HG03025 (cell line): ENCODE data around the gene C5orf63.
A peak's percentile ranks its signal among the peaks of the same experiment; 100 is the strongest.
"Not testable (repeated sequence)": the region's sequence is repeated elsewhere in the genome, so short reads cannot be mapped to it uniquely, and the experiment has no call there.

ENCODE experiments used
- ATAC-seq: cut with Tn5 transposase; IDR thresholded peaks from one replicate; pipeline ENCODE4 v1.9.1; 2021; ENCODE audit warnings: mild to moderate bottlenecking, moderate library complexity; ENCODE audit not compliant: unreplicated experiment, low FRiP score

The C5orf63 gene

GRCh38 chr5:127072861-127073846 lies at the start of gene C5orf63:
Gene C5orf63 (minus strand): TSS chr5:127073502. CDS start chr5:127058995, 14,507 bp downstream.
- ATAC-seq = peak; percentile 98

GRCh38 chr5:127112347-127112864 lies 39.1 kb upstream of the C5orf63 start:
- no peak for ATAC-seq

- ATAC-seq = peak; percentile 49
These were observed 37.8 kb upstream of the C5orf63 start for GRCh38 chr5:127111112-127111511.

- ATAC-seq = not testable (repeated sequence)
These were observed 35.4 kb upstream of the C5orf63 start for GRCh38 chr5:127108624-127109260.

GRCh38 chr5:127101935-127102334 lies 28.6 kb upstream of the C5orf63 start:
- ATAC-seq = no peak

- no peak for ATAC-seq
These were observed 28.2 kb upstream of the C5orf63 start for GRCh38 chr5:127101533-127101932.

GRCh38 chr5:127098241-127098640 lies 24.9 kb upstream of the C5orf63 start:
- ATAC-seq = no peak

GRCh38 chr5:127097278-127097677 lies 24.0 kb upstream of the C5orf63 start:
- ATAC-seq = no peak

GRCh38 chr5:127096328-127096993 lies 23.2 kb upstream of the C5orf63 start:
- ATAC-seq = no peak

GRCh38 chr5:127094161-127094814 lies 21.0 kb upstream of the C5orf63 start:
- ATAC-seq = no peak

- ATAC-seq = no peak
These were observed 19.4 kb upstream of the C5orf63 start for GRCh38 chr5:127092690-127093089.

- no peak for ATAC-seq
These were observed 15.9 kb upstream of the C5orf63 start for GRCh38 chr5:127089191-127089590.

GRCh38 chr5:127088251-127088650 lies 14.9 kb upstream of the C5orf63 start:
- no peak for ATAC-seq

GRCh38 chr5:127086589-127086988 lies 13.3 kb upstream of the C5orf63 start:
- ATAC-seq = no peak

GRCh38 chr5:127085796-127086195 lies 12.5 kb upstream of the C5orf63 start:
- no peak for ATAC-seq

- ATAC-seq = no peak
These were observed 12.1 kb upstream of the C5orf63 start for GRCh38 chr5:127085371-127085770.

GRCh38 chr5:127084656-127085055 lies 11.4 kb upstream of the C5orf63 start:
- no peak for ATAC-seq

- no peak for ATAC-seq
These were observed 10.4 kb upstream of the C5orf63 start for GRCh38 chr5:127083711-127084110.

- no peak for ATAC-seq
These were observed 6.7 kb upstream of the C5orf63 start for GRCh38 chr5:127079994-127080491.

- ATAC-seq = no peak
These were observed 4.1 kb upstream of the C5orf63 start for GRCh38 chr5:127077366-127077765.
